ENCODE measurements around the gene AP3B1.
A peak's percentile ranks its signal among the peaks of the same experiment; 100 is the strongest.

Gene AP3B1, protein sequence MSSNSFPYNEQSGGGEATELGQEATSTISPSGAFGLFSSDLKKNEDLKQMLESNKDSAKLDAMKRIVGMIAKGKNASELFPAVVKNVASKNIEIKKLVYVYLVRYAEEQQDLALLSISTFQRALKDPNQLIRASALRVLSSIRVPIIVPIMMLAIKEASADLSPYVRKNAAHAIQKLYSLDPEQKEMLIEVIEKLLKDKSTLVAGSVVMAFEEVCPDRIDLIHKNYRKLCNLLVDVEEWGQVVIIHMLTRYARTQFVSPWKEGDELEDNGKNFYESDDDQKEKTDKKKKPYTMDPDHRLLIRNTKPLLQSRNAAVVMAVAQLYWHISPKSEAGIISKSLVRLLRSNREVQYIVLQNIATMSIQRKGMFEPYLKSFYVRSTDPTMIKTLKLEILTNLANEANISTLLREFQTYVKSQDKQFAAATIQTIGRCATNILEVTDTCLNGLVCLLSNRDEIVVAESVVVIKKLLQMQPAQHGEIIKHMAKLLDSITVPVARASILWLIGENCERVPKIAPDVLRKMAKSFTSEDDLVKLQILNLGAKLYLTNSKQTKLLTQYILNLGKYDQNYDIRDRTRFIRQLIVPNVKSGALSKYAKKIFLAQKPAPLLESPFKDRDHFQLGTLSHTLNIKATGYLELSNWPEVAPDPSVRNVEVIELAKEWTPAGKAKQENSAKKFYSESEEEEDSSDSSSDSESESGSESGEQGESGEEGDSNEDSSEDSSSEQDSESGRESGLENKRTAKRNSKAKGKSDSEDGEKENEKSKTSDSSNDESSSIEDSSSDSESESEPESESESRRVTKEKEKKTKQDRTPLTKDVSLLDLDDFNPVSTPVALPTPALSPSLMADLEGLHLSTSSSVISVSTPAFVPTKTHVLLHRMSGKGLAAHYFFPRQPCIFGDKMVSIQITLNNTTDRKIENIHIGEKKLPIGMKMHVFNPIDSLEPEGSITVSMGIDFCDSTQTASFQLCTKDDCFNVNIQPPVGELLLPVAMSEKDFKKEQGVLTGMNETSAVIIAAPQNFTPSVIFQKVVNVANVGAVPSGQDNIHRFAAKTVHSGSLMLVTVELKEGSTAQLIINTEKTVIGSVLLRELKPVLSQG

DNA sequence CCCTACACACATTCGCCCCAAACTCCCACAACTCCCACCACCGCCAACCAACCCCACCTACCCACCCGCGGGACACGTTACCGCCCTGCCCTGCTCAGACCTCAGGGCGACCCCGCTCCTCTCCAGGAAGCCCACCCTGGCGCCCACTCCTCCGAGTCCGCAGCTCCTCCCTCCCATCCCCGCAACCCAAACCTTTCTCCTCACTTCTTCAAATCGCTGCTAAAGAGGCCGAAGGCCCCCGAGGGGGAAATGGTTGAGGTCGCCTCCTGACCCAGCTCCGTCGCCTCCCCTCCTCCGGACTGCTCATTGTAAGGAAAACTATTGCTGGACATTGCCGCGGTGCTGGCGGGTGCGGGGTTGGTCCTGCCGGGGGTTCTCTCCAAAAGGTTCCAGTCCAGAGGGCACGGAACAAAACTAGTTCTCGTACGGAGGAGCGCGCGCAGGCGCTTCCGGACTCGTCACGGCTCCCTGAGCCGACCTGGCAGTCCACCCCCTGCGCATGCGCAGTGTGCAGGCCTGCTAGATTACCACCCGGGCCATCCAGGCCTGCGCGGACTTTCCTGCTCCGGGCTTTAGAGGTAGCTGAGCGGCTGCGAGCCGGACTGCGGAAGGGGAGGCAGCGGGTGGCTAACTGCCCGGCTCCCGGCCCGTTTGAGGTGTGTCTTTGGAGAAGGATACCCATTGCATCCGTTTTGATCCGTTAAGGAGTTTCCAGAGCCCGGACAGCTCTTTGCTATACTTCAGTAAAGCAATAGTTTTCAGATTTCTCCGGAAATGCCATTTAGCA lies at the start of gene AP3B1:
AP3B1 (minus strand) TSS at position 451 of the 787 bp plus-strand sequence; CDS start at position 332, 119 bp downstream.
- peak; percentile 98 for DNase-seq (ENCODE audit: low read depth)

- DNase-seq (ENCODE audit: low read depth): no peak
Measured at GRCh38 chr5:78341440-78341839, 46.9 kb upstream of the AP3B1 start.

- no peak for DNase-seq (ENCODE audit: low read depth)
Measured at GRCh38 chr5:78339617-78340436, 45.3 kb upstream of the AP3B1 start.

DNA sequence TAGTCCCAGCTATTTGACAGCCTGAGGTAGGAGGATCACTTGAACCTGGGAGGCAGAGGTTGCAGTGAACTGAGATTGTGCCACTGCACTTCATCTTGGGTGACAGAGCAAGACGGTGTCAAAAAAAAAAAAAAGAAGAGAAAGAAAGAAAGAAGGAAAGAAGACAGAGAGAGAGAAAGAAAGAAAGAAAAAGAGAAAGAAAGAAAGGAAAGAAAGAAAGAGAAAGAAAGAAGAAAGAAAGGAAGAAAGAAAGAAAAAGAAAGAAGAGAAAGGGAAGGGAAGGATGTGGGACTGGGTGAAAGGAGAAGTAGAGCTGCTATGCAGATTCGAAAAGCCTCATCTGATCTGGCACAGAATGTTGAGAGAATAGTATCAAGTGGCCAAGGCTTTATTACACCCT lies 42.2 kb upstream of the AP3B1 start:
- no peak for DNase-seq (ENCODE audit: low read depth)

- DNase-seq (ENCODE audit: low read depth): no peak
Measured at GRCh38 chr5:78335976-78336375, 41.5 kb upstream of the AP3B1 start.

DNA sequence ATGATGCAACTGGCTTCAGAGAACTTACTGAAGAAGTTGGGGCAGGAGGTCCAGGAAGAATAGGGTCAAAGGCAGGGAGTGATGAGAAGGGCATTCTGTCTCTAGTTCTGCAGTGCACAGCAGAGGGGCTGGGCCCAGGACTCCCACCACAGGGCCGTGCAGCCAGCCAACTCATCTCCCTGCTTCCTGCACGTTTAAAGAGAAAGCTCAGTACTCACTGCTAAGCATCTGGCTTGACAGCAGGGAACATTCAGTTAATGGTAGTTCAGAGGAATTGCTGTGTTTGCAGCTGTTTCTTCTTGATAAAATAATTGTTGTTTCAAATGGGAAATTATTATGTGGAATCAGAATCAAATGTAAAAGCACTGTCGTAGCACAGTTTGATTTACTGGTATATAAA lies 40.3 kb upstream of the AP3B1 start:
- DNase-seq (ENCODE audit: low read depth): no peak

DNA sequence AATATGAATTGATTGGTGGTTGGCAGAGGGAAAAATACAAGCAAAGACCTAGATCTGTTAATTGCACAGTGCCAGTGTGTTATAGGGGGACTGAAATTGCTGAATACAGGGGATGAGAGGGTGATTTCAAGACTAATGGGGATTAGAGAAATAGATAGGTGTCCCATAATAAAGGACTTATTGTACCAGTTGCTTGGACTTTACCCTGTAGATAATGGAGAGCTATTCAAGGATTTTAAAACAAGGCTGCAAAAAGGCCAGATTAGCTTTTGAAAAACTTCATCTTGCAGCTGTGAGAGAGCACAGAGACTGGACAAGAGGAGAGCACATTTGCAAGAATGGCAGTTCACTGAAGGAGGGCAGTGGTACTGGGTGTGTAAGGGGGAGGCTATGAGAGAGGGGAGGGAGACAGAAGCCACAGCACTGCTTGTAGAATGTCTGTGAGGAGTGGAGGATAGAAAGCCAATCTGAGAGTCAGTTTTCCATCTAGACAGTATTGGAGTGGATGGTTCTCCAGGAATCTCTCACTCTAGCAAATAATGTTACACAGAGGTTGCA lies 37.1 kb upstream of the AP3B1 start:
- no peak for DNase-seq (ENCODE audit: low read depth)

- DNase-seq (ENCODE audit: low read depth): no peak
Measured at GRCh38 chr5:78328585-78329173, 34.2 kb upstream of the AP3B1 start.

DNA sequence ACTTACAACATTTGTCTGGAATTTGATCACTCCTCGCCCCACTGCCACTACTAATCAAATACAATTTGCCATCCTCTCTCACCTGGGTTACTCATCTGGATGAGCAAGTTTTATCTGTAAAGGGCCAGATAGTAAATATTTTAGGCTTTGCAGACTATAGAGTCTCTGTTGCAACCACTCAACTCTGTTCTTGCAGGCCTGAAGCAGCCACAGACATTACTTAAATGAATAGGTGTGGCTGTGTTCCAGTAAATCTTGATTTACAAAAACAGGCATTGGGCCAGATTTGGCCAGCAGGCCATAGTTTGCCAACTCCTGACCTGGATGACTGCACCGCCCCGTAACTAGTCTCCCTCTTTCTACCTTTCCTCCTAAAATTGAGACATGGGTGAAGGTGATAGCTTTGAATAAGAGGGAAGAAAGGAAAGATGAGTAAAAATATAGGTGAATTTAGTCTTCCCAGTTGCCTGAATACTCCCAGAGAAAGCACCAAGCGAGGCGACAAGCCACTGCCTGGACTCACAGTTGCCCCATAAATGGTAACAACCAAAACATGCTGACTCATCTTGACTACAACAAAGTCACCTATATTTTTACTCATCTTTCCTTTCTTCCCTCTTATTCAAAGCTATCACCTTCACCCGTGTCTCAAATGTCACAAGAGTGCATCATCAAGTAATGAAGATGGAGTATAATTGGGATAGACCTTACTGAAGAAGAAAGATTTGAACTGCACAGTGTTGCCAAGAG lies 33.4 kb upstream of the AP3B1 start:
- DNase-seq (ENCODE audit: low read depth): no peak

GRCh38 chr5:78326930-78327329 lies 32.4 kb upstream of the AP3B1 start:
- no peak for DNase-seq (ENCODE audit: low read depth)

DNA sequence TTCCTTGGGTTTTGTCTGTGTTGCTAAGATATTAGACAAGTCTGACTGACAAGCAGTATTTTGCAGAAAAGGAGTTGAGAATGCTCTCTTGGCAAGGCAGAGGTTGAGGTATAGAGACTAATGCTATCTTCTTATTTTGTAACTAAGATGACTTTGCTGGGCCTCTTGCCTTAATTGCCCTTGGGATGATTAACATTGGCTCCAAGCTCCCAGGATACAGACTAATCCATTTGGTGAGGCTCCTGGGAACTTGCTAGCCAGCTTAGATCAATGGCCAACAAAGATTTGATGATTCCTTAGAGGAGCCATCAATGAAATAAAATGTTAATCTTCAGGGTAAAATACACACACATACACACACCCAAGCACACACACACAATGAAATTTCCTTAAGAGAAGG lies 28.7 kb upstream of the AP3B1 start:
- DNase-seq (ENCODE audit: low read depth): no peak

- DNase-seq (ENCODE audit: low read depth): no peak
Measured at GRCh38 chr5:78320401-78320800, 25.9 kb upstream of the AP3B1 start.

DNA sequence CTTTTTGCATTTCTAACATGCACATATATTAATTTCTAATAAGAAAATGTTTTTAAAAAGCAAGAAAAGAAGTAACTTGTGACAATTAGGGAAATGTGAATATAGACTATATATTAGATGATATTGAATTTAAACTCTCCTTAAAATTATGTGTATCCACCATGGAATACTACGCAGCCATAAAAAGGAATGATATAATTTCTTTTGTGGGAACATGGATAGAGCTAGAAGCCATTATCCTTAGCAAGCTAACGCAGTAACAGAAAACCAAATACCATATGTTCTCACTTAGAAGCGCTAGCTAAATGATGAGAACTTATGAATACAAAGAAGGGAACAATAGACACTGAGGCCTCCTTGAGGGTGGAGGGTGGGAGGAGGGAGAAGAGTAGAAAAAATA lies 23.8 kb upstream of the AP3B1 start:
- no peak for DNase-seq (ENCODE audit: low read depth)

GRCh38 chr5:78317515-78317914 lies 23.0 kb upstream of the AP3B1 start:
- DNase-seq (ENCODE audit: low read depth): no peak

DNA sequence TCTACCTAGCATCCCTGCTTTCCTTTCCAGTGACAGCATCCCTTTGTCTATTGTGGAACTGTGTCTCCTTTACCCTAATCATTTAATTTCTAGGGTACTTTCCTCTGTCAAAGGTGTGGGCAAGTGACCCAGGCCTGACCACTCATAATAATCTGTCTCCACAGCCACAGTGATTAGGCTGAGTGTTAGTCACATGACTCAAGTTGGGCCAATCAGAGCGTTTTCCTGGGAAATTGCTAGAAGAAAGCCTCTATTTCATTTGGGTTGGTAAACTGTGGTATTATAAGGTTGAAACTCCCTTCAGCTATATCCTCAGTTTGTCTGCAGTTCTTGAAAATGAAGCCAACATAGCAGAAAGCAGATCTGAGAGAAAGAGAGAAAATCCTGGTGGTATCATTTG lies 14.2 kb upstream of the AP3B1 start:
- no peak for DNase-seq (ENCODE audit: low read depth)

GRCh38 chr5:78300464-78301045 lies 6.1 kb upstream of the AP3B1 start:
- DNase-seq (ENCODE audit: low read depth): no peak

- DNase-seq (ENCODE audit: low read depth): peak; percentile 39
Measured at GRCh38 chr5:78295035-78295961, 800 bp upstream of the AP3B1 start.

GRCh38 chr5:78293851-78294247 lies 649 bp downstream of the AP3B1 start:
- DNase-seq (ENCODE audit: low read depth): no peak

All from activated T-cell treated with anti-CD3 and anti-CD28 coated beads for 1 hour (primary cell).